Thoracic aorta (tissue), 2 donors: Measurements from ENCODE around the gene CLSTN3. TPM values are rescaled to one million over a fixed set of nuclear protein-coding genes. Genes with fewer than 3 reads are reported as not detected.

Source experiments
- ATAC-seq: fragments of 150-250 bp; one replicate; pipeline ENCODE4 v1.8.0; 2017; ENCODE audit warnings: low read depth; ENCODE audit not compliant: insufficient number of reproducible peaks, low FRiP score
- DNase-seq: peaks from one replicate; pipeline ENCODE4 v3.0.0-alpha.2; 2020; ENCODE audit warnings: low spot score
- H3K27ac ChIP-seq, 2 donors: fragments of 200-600 bp; sonication (generic); 1 replicate in 1 of 2; 2 replicates in 1 of 2; pipeline ENCODE4 v1.5.1; 2016; ENCODE audit warnings: mild to moderate bottlenecking in 2 of 2, moderate library complexity in 2 of 2
- H3K27me3 ChIP-seq: fragments of 200-600 bp; sonication (generic); replicated peaks from 2 replicates; pipeline ENCODE4 v1.6.0; 2016; ENCODE audit warnings: mild to moderate bottlenecking; ENCODE audit not compliant: insufficient read depth
- H3K36me3 ChIP-seq: fragments of 200-600 bp; sonication (generic); one replicate; pipeline ENCODE4 v1.5.1; 2016
- H3K4me1 ChIP-seq, 2 donors: fragments of 200-600 bp; sonication (generic); 1 replicate in 1 of 2; 2 replicates in 1 of 2; pipeline versions ENCODE4 v1.5.1 to v1.6.0; 2016; ENCODE audit warnings: low read depth in 2 of 2, mild to moderate bottlenecking in 1 of 2; ENCODE audit not compliant: control insufficient read depth in 1 of 2
- H3K4me3 ChIP-seq: fragments of 200-600 bp; sonication (generic); 2 replicates; pipeline ENCODE4 v1.5.1; 2016; ENCODE audit warnings: mild to moderate bottlenecking
- H3K9me3 ChIP-seq: fragments of 200-600 bp; sonication (generic); 2 replicates; pipeline ENCODE4 v1.5.1; 2016
- CTCF ChIP-seq: fragments of 200-600 bp; sonication (generic); IDR thresholded peaks from one replicate; pipeline ENCODE4 v1.5.1; 2019; ENCODE audit warnings: antibody characterized with exemption
- total RNA-seq, 2 donors: library from RNA; depleted of rRNA; stranded (reverse); fragments of >200 nt; gene quantifications; one replicate each; pipeline versions ENCODE4 v1.1.0 to v1.2.3, GENCODE V29; 2016

Gene CLSTN3
- total RNA-seq, 2 donors from 2014 or later: 27.2 to 28.9 TPM

GRCh38 chr12:7114851-7115250 is 15.3 kb upstream of the CLSTN3 start:
- no peak overlapping the region for H3K4me3 ChIP-seq
- no peaks in the 10 kb centered on the region for H3K36me3 ChIP-seq
- no peak overlapping the region for H3K27ac ChIP-seq
- peaks cover under 1 to 2% of the 10 kb centered on the region in 2 donors for H3K4me1 ChIP-seq
- TF ChIP-seq CTCF: no peak
- ATAC-seq (no peak), DNase-seq (no peak)
- H3K27me3 ChIP-seq: no peaks in the 10 kb centered on the region
- no peaks in the 10 kb centered on the region for H3K9me3 ChIP-seq

GRCh38 chr12:7116196-7116595 is 14.0 kb upstream of the CLSTN3 start:
- no peak for ATAC-seq
- Histone ChIP-seq H3K4me1 (peaks cover 0 to 2% of the 10 kb centered on the region in 2 donors), H3K36me3 (no peaks in the 10 kb centered on the region), H3K27ac (no peak overlapping the region), H3K4me3 (no peak overlapping the region), H3K9me3 (no peaks in the 10 kb centered on the region), H3K27me3 (no peaks in the 10 kb centered on the region)
- no peak for DNase-seq
- no peak for TF ChIP-seq CTCF

GRCh38 chr12:7116916-7117315 is 13.3 kb upstream of the CLSTN3 start:
- no peak overlapping the region for H3K4me3 ChIP-seq
- TF ChIP-seq CTCF: no peak
- no peaks in the 10 kb centered on the region for H3K27me3 ChIP-seq
- ATAC-seq (no peak), DNase-seq (no peak)
- H3K36me3 ChIP-seq: no peaks in the 10 kb centered on the region
- no peak overlapping the region for H3K27ac ChIP-seq
- H3K9me3 ChIP-seq: no peaks in the 10 kb centered on the region
- peaks cover 0 to 2% of the 10 kb centered on the region in 2 donors for H3K4me1 ChIP-seq

- Histone ChIP-seq H3K4me3 (no peak overlapping the region), H3K9me3 (no peaks in the 10 kb centered on the region), H3K27ac (no peak overlapping the region), H3K27me3 (no peaks in the 10 kb centered on the region), H3K36me3 (no peaks in the 10 kb centered on the region), H3K4me1 (peaks cover 0 to 2% of the 10 kb centered on the region in 2 donors)
- no peak for TF ChIP-seq CTCF
- ATAC-seq (no peak), DNase-seq (no peak)
These were observed 12.5 kb upstream of the CLSTN3 start for GRCh38 chr12:7117670-7118069.

GRCh38 chr12:7118881-7119280 is 11.3 kb upstream of the CLSTN3 start:
- H3K9me3 ChIP-seq: no peaks in the 10 kb centered on the region
- DNase-seq (no peak), ATAC-seq (no peak)
- no peak overlapping the region for H3K4me3 ChIP-seq
- no peaks in the 10 kb centered on the region for H3K27me3 ChIP-seq
- no peak for TF ChIP-seq CTCF
- H3K27ac ChIP-seq: no peak overlapping the region
- H3K36me3 ChIP-seq: no peaks in the 10 kb centered on the region
- H3K4me1 ChIP-seq: no peaks in the 10 kb centered on the region
